ENCODE results near the gene IGSF9. TPM values are rescaled to one million over a fixed set of nuclear protein-coding genes. Genes with fewer than 3 reads are reported as not detected.

Gene IGSF9
- total RNA-seq, 1 donor from 2014 or later, result 2.2 TPM

DNA sequence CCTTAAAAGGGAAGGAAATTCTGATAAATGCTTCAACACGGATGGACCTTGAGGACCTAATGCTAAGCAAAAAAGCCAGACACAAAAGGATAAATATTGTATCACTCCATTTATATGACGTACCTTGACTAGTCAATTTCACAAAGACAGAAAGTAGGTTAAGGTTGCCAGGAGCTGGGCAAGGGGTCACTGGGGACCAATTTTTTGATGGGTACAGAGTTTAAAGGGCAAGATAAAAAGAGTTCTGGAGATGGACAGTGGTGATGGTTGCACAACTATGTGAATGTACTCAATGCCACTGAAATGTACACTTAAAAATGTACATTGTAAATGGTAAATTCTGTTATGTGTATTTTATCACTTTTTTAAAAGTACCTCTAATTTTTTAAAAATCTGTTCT lies 40.7 kb upstream of the IGSF9 start:
- TF ChIP-seq, protein P1, sequence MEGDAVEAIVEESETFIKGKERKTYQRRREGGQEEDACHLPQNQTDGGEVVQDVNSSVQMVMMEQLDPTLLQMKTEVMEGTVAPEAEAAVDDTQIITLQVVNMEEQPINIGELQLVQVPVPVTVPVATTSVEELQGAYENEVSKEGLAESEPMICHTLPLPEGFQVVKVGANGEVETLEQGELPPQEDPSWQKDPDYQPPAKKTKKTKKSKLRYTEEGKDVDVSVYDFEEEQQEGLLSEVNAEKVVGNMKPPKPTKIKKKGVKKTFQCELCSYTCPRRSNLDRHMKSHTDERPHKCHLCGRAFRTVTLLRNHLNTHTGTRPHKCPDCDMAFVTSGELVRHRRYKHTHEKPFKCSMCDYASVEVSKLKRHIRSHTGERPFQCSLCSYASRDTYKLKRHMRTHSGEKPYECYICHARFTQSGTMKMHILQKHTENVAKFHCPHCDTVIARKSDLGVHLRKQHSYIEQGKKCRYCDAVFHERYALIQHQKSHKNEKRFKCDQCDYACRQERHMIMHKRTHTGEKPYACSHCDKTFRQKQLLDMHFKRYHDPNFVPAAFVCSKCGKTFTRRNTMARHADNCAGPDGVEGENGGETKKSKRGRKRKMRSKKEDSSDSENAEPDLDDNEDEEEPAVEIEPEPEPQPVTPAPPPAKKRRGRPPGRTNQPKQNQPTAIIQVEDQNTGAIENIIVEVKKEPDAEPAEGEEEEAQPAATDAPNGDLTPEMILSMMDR (IDR thresholded peaks at IDR 0.05), result no peak

DNA sequence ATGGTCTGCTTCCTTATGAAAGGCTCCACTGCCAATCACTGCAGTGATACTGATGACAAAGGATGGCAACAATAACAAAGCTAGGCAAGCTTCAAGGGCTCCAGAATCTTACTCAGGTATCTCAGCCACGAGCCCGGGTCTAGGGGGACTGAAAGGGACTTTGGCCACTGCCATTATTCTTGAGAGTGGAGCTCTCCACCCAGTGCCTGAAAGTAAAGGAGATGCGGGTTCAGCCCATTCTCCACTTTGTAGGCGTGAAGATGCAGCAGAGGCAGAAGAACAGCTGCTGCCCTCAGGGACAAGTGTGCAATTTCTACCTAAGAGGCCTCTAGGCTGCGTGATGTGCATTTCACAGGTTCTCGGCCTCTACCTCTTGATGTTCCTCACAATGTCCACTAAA lies 40.1 kb upstream of the IGSF9 start:
- DNase-seq (no peak), ATAC-seq (no peak)
- Histone ChIP-seq H3K9me3 (no peaks in the 10 kb centered on the region), H3K36me3 (no peaks in the 10 kb centered on the region), H3K27ac (no peak overlapping the region), H3K27me3 (peaks cover 8% of the 10 kb centered on the region), H3K4me1 (no peaks in the 10 kb centered on the region), H3K4me3 (no peak overlapping the region)
- intact Hi-C loops (cut with DNase I), result no loop called here
- TF ChIP-seq, protein P1 (IDR thresholded peaks at IDR 0.05), result no peak

More for the DNA sequence above, 40.7 kb upstream of the IGSF9 start:
- intact Hi-C loops (cut with DNase I), result no loop called here
- DNase-seq (no peak), ATAC-seq (no peak)
- Histone ChIP-seq H3K27ac (no peak overlapping the region), H3K36me3 (no peaks in the 10 kb centered on the region), H3K9me3 (no peaks in the 10 kb centered on the region), H3K4me3 (no peak overlapping the region), H3K4me1 (no peaks in the 10 kb centered on the region), H3K27me3 (peaks cover 8% of the 10 kb centered on the region)

DNA sequence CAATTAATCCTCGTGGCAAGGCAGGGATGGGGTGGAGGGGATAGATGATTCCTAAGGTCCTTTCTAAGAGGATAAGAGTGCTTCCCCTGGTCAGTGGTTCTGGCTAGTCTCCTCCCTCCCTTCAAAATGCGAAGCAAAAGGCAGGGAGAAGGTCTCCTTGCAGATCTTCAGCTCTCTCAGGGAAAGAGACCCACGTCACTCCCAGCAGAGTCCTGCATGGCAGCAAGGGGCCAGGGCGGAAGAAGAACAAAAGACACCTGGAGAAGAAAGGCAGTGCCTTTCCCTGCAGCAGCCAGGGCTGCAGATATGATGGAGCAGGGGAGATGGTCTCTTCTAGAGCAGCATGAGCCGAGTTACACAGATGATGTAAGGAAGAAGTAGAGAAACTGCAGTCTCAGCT lies 38.3 kb upstream of the IGSF9 start:
- no peak overlapping the region for H3K27ac ChIP-seq
- no peak for DNase-seq
- H3K4me3 ChIP-seq, result no peak overlapping the region
- peaks cover 4% of the 10 kb centered on the region for H3K27me3 ChIP-seq
- no peaks in the 10 kb centered on the region for H3K9me3 ChIP-seq
- TF ChIP-seq, protein P1 (IDR thresholded peaks at IDR 0.05), result no peak
- ATAC-seq, result no peak
- no peaks in the 10 kb centered on the region for H3K36me3 ChIP-seq
- no peaks in the 10 kb centered on the region for H3K4me1 ChIP-seq
- intact Hi-C loops (cut with DNase I), result no loop called here

DNA sequence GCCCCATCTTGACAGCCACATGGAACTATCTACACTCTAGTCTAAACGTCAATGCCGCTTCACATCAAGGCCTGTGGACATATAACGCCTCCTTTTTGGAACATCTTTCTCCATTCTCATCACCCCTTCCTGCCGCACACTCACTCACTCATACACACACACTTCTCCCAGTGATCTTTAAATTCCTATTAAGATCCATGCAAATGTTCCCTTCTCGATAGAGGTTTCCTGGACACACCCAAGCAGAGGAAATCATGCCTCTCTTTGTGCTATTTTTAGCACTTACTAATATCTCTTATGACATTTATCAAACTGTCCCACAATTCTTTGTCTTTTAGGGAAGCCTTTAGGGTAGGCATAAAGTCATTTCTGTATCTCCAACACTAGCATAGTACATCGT lies 36.9 kb upstream of the IGSF9 start:
- no peaks in the 10 kb centered on the region for H3K36me3 ChIP-seq
- H3K4me1 ChIP-seq, result no peaks in the 10 kb centered on the region
- ATAC-seq, result no peak
- H3K27me3 ChIP-seq, result no peaks in the 10 kb centered on the region
- TF ChIP-seq, protein P1 (IDR thresholded peaks at IDR 0.05), result no peak
- no peak for DNase-seq
- H3K27ac ChIP-seq, result no peak overlapping the region
- intact Hi-C loops (cut with DNase I), result no loop called here
- H3K9me3 ChIP-seq, result no peaks in the 10 kb centered on the region
- H3K4me3 ChIP-seq, result no peak overlapping the region

DNA sequence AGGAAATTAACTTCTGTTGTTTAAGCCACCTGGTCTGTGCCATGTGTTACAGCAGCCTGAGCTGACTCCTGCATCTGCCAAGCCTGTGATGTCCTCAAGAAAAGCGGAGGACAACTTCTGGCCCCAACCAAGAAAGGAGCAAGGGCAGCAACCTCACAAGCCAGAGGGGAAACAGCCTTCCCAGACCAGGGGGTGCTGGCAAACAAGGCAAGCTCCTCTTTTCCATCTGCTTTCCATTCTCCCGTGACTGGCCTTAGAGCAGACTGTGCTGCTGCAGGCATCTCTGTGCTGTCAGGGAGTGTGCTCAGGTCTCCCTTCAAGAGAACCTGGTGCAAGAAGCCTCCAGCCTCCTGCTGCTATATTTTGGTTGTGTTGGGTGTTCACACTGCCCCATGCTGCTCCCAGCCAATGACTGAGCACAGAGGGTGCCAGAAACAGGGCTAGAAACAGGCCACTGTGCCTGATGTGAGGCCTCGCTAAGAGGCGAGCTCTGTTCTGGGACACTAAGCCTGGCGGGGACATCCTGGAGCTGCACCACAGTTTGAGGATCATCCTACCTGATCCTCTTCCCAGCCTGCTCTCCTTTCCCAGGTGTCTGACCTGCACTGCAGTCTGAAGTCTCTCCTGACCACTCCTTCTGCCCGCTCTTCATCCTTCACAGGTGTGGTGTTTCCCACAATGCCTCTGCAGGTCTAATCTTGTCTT lies 36.1 kb upstream of the IGSF9 start:
- no peaks in the 10 kb centered on the region for H3K4me1 ChIP-seq
- intact Hi-C loops (cut with DNase I), result no loop called here
- DNase-seq (no peak), ATAC-seq (no peak)
- no peaks in the 10 kb centered on the region for H3K36me3 ChIP-seq
- H3K27me3 ChIP-seq, result no peaks in the 10 kb centered on the region
- no peaks in the 10 kb centered on the region for H3K9me3 ChIP-seq
- TF ChIP-seq, protein P1 (IDR thresholded peaks at IDR 0.05), result no peak
- H3K27ac ChIP-seq, result no peak overlapping the region
- no peak overlapping the region for H3K4me3 ChIP-seq

DNA sequence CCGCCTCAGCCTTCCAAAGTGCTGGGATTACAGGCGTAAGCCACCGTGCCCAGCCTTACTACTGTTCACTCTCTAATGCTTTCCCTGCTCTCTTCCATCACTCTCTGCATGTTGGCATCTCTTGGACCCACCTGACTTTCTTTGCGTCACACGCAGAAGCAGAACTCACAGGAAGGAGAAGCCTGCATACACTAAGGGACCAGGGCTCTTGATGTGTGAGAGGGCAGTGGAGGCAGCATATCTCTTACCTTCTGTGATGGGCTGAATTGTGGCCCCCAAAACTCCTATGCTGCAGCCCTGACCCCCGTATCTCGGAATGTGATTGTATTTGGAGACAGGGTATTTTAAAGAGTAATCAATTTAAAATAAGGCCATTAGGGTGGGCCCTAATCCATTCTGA lies 35.4 kb upstream of the IGSF9 start:
- DNase-seq, result no peak
- Histone ChIP-seq H3K4me1 (no peaks in the 10 kb centered on the region), H3K36me3 (no peaks in the 10 kb centered on the region), H3K27ac (no peak overlapping the region), H3K9me3 (no peaks in the 10 kb centered on the region), H3K27me3 (no peaks in the 10 kb centered on the region), H3K4me3 (no peak overlapping the region)
- intact Hi-C loops (cut with DNase I), result no loop called here
- no peak for ATAC-seq
- TF ChIP-seq, protein P1 (IDR thresholded peaks at IDR 0.05), result no peak
